ENCODE measurements around the gene NPAS3. TPM values are rescaled to one million over a fixed set of nuclear protein-coding genes. Genes with fewer than 3 reads are reported as not detected.

NPAS3 gene
- total RNA-seq, 1 experiment from 2014 or later = 15.6 TPM

DNA sequence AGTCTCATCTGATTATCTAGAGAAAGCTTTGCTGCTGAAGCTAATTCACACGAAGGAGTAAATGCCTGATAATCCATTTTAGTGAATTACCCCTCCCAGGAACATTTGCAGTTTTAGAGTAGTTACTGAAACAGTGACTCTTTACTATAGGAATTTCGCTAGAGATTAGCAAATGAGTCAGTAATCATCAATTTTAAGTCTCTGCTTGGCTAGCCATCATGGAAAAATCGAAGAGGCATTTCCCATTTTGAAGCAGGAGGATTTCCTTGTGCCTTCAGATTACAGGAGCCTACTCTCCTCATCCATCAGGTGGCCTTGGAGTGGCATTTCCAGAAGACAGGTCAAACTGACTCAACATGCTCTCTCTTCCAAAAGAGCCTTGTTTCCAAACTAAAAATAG lies 857.7 kb downstream of the NPAS3 start:
- no peaks in the 10 kb centered on the region for H3K36me3 ChIP-seq (ENCODE audit: insufficient read depth, low read length, poor library complexity, severe bottlenecking)
- intact Hi-C loops (cut with micrococcal nuclease; ENCODE audit: unreplicated experiment) = no loop called here
- no peaks in the 10 kb centered on the region for H3K27me3 ChIP-seq (replicated peaks; ENCODE audit: insufficient read depth, low read depth, low read length, poor library complexity)
- TF ChIP-seq EZH2 (IDR thresholded peaks at IDR 0.05; ENCODE audit: borderline replicate concordance, low read depth, low read length, poor library complexity, severe bottlenecking) = no peak
- TF ChIP-seq, protein P1, sequence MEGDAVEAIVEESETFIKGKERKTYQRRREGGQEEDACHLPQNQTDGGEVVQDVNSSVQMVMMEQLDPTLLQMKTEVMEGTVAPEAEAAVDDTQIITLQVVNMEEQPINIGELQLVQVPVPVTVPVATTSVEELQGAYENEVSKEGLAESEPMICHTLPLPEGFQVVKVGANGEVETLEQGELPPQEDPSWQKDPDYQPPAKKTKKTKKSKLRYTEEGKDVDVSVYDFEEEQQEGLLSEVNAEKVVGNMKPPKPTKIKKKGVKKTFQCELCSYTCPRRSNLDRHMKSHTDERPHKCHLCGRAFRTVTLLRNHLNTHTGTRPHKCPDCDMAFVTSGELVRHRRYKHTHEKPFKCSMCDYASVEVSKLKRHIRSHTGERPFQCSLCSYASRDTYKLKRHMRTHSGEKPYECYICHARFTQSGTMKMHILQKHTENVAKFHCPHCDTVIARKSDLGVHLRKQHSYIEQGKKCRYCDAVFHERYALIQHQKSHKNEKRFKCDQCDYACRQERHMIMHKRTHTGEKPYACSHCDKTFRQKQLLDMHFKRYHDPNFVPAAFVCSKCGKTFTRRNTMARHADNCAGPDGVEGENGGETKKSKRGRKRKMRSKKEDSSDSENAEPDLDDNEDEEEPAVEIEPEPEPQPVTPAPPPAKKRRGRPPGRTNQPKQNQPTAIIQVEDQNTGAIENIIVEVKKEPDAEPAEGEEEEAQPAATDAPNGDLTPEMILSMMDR (conservative IDR thresholded peaks at IDR 0.05; ENCODE audit: low read depth, low read length) = no peak
- CTCF ChIA-PET = no interaction called here
- POLR2A ChIA-PET (ENCODE audit: low non-redundant PET) = no interaction called here
- peaks cover 18% of the 10 kb centered on the region for H3K4me1 ChIP-seq (ENCODE audit: insufficient read depth, low read length, poor library complexity, severe bottlenecking)
- no peak overlapping the region for H3K4me3 ChIP-seq (ENCODE audit: low read depth, low read length, poor library complexity, severe bottlenecking)
- H3K9me3 ChIP-seq (ENCODE audit: low read depth, low read length, poor library complexity, severe bottlenecking) = no peaks in the 10 kb centered on the region
- no peak overlapping the region for H3K27ac ChIP-seq (ENCODE audit: low read depth, low read length, poor library complexity, severe bottlenecking)
- no peak for DNase-seq (ENCODE audit: low spot score)
- no TSS peak for BruUV-seq (replicated peaks)

DNA sequence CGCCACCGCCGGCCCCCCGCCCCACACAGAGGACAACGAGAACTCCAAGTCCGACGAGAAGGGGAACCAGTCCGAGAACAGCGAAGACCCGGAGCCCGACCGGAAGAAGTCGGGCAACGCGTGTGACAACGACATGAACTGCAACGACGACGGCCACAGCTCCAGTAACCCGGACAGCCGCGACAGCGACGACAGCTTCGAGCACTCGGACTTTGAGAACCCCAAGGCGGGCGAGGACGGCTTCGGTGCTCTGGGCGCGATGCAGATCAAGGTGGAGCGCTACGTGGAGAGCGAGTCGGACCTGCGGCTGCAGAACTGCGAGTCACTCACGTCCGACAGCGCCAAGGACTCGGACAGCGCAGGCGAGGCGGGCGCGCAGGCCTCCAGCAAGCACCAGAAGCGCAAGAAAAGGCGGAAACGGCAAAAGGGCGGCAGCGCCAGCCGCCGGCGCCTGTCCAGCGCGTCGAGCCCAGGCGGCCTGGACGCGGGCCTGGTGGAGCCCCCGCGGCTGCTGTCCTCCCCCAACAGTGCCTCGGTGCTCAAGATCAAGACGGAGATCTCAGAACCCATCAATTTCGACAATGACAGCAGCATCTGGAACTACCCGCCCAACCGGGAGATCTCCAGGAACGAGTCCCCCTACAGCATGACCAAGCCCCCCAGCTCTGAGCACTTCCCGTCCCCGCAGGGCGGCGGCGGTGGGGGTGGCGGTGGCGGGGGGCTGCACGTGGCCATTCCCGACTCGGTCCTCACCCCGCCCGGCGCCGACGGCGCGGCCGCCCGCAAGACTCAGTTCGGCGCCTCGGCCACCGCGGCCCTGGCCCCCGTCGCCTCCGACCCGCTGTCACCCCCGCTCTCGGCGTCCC lies 861.3 kb downstream of the NPAS3 start:
- intact Hi-C loops (cut with micrococcal nuclease; ENCODE audit: unreplicated experiment) = no loop called here
- no peaks in the 10 kb centered on the region for H3K4me1 ChIP-seq (ENCODE audit: insufficient read depth, low read length, poor library complexity, severe bottlenecking)
- ChIA-PET CTCF (no interaction called here), POLR2A (ENCODE audit: low non-redundant PET) (no interaction called here)
- H3K27ac ChIP-seq (ENCODE audit: low read depth, low read length, poor library complexity, severe bottlenecking) = no peak overlapping the region
- H3K27me3 ChIP-seq (replicated peaks; ENCODE audit: insufficient read depth, low read depth, low read length, poor library complexity) = no peaks in the 10 kb centered on the region
- H3K4me3 ChIP-seq (ENCODE audit: low read depth, low read length, poor library complexity, severe bottlenecking) = no peak overlapping the region
- BruUV-seq (replicated peaks) = no TSS peak
- TF ChIP-seq EZH2 (IDR thresholded peaks at IDR 0.05; ENCODE audit: borderline replicate concordance, low read depth, low read length, poor library complexity, severe bottlenecking) = no peak
- TF ChIP-seq, protein P1 (conservative IDR thresholded peaks at IDR 0.05; ENCODE audit: low read depth, low read length) = no peak
- H3K36me3 ChIP-seq (ENCODE audit: insufficient read depth, low read length, poor library complexity, severe bottlenecking) = no peaks in the 10 kb centered on the region
- no peaks in the 10 kb centered on the region for H3K9me3 ChIP-seq (ENCODE audit: low read depth, low read length, poor library complexity, severe bottlenecking)
- DNase-seq (ENCODE audit: low spot score) = no peak

DNA sequence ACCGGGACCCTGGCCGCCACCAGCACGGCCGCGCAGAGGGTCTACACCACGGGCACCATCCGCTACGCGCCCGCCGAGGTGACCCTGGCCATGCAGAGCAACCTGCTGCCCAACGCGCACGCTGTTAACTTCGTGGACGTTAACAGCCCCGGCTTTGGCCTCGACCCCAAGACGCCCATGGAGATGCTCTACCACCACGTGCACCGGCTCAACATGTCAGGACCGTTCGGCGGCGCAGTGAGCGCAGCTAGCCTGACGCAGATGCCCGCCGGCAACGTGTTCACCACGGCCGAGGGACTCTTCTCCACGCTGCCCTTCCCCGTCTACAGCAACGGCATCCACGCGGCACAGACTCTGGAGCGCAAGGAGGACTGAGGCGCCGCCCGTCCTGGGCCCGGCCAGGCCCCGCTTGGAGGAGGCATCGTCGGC lies 862.1 kb downstream of the NPAS3 start:
- DNase-seq (ENCODE audit: low spot score) = no peak
- Histone ChIP-seq H3K9me3 (ENCODE audit: low read depth, low read length, poor library complexity, severe bottlenecking) (no peaks in the 10 kb centered on the region), H3K27ac (ENCODE audit: low read depth, low read length, poor library complexity, severe bottlenecking) (no peak overlapping the region), H3K4me3 (ENCODE audit: low read depth, low read length, poor library complexity, severe bottlenecking) (no peak overlapping the region), H3K4me1 (ENCODE audit: insufficient read depth, low read length, poor library complexity, severe bottlenecking) (no peaks in the 10 kb centered on the region), H3K36me3 (ENCODE audit: insufficient read depth, low read length, poor library complexity, severe bottlenecking) (no peaks in the 10 kb centered on the region), H3K27me3 (replicated peaks; ENCODE audit: insufficient read depth, low read depth, low read length, poor library complexity) (no peaks in the 10 kb centered on the region)
- BruUV-seq (replicated peaks) = no TSS peak
- intact Hi-C loops (cut with micrococcal nuclease; ENCODE audit: unreplicated experiment) = no loop called here
- TF ChIP-seq, protein P1 (conservative IDR thresholded peaks at IDR 0.05; ENCODE audit: low read depth, low read length) = no peak
- TF ChIP-seq EZH2 (IDR thresholded peaks at IDR 0.05; ENCODE audit: borderline replicate concordance, low read depth, low read length, poor library complexity, severe bottlenecking) = no peak
- ChIA-PET CTCF (no interaction called here), POLR2A (ENCODE audit: low non-redundant PET) (no interaction called here)
